ENCODE measurements around the gene SPEN.
"Not testable (repeated sequence)": the region's sequence is repeated elsewhere in the genome, so short reads cannot be mapped to it uniquely, and the experiment has no call there.

Gene SPEN

GRCh38 chr1:15908597-15908996, 61.1 kb downstream of the SPEN start:
- no peak for DNase-seq

- DNase-seq, result no peak
Observed at GRCh38 chr1:15911141-15911540, 63.6 kb downstream of the SPEN start.

- no peak for DNase-seq
Observed at GRCh38 chr1:15911927-15912326, 64.4 kb downstream of the SPEN start.

- DNase-seq, result not testable (repeated sequence)
Observed at GRCh38 chr1:15913607-15914006, 66.1 kb downstream of the SPEN start.

- DNase-seq, result peak; percentile 64
Observed at GRCh38 chr1:15915991-15916390, 68.5 kb downstream of the SPEN start.

- no peak for DNase-seq
Observed at GRCh38 chr1:15916417-15916816, 68.9 kb downstream of the SPEN start.

GRCh38 chr1:15916916-15917315, 69.4 kb downstream of the SPEN start:
- DNase-seq, result no peak

GRCh38 chr1:15918962-15919715, 71.6 kb downstream of the SPEN start:
- DNase-seq, result no peak

- no peak for DNase-seq
Observed at GRCh38 chr1:15923241-15923640, 75.7 kb downstream of the SPEN start.

GRCh38 chr1:15926448-15926847, 78.9 kb downstream of the SPEN start:
- DNase-seq, result not testable (repeated sequence)

- no peak for DNase-seq
Observed at GRCh38 chr1:15928971-15929965, 81.8 kb downstream of the SPEN start.

- no peak for DNase-seq
Observed at GRCh38 chr1:15931401-15931800, 83.9 kb downstream of the SPEN start.

- no peak for DNase-seq
Observed at GRCh38 chr1:15931884-15932283, 84.4 kb downstream of the SPEN start.

- DNase-seq, result no peak
Observed at GRCh38 chr1:15932612-15933011, 85.1 kb downstream of the SPEN start.

GRCh38 chr1:15933684-15934083, 86.2 kb downstream of the SPEN start:
- no peak for DNase-seq

GRCh38 chr1:15934211-15935055, 86.9 kb downstream of the SPEN start:
- no peak for DNase-seq

- DNase-seq, result no peak
Observed at GRCh38 chr1:15935056-15935950, 87.8 kb downstream of the SPEN start.

- DNase-seq, result no peak
Observed at GRCh38 chr1:15936025-15936424, 88.5 kb downstream of the SPEN start.

- no peak for DNase-seq
Observed at GRCh38 chr1:15937146-15937545, 89.6 kb downstream of the SPEN start.

GRCh38 chr1:15937706-15938168, 90.2 kb downstream of the SPEN start:
- no peak for DNase-seq

GRCh38 chr1:15938628-15939161, 91.2 kb downstream of the SPEN start:
- DNase-seq, result no peak
